NCI-H2081 (cell line): ENCODE results near the gene HAS3.

Experiments
- DNase-seq, 2 experiments: peaks; one replicate each; lab custom pipeline; 2025; lab: John Stamatoyannopoulos, UW

Gene HAS3

GRCh38 chr16:69089091-69089910 is 16.2 kb upstream of the HAS3 start:
- no peak for DNase-seq

- peak in 1 of 2 experiments; percentile 6 for DNase-seq
These were observed 11.5 kb upstream of the HAS3 start for GRCh38 chr16:69093974-69094373.

GRCh38 chr16:69094501-69094900 is 11.0 kb upstream of the HAS3 start:
- DNase-seq = no peak

- DNase-seq = no peak
These were observed 10.3 kb upstream of the HAS3 start for GRCh38 chr16:69095193-69095592.

- DNase-seq = peak in 1 of 2 experiments; percentile 12
These were observed 5.3 kb upstream of the HAS3 start for GRCh38 chr16:69100071-69100691.

- DNase-seq = no peak
These were observed 1.2 kb downstream of the HAS3 start for GRCh38 chr16:69106491-69107315.

- DNase-seq = no peak
These were observed 2.0 kb downstream of the HAS3 start for GRCh38 chr16:69107316-69107962.

GRCh38 chr16:69108064-69108904 is 2.8 kb downstream of the HAS3 start:
- DNase-seq = no peak

GRCh38 chr16:69108905-69109252 is 3.4 kb downstream of the HAS3 start:
- no peak for DNase-seq

- no peak for DNase-seq
These were observed 4.2 kb downstream of the HAS3 start for GRCh38 chr16:69109486-69110270.

GRCh38 chr16:69110406-69110805 is 5.0 kb downstream of the HAS3 start:
- DNase-seq = no peak

- no peak for DNase-seq
These were observed 5.9 kb downstream of the HAS3 start for GRCh38 chr16:69111216-69111875.

- DNase-seq = no peak
These were observed 6.4 kb downstream of the HAS3 start for GRCh38 chr16:69111876-69112230.

GRCh38 chr16:69112285-69113129 is 7.1 kb downstream of the HAS3 start:
- peak in 1 of 2 experiments; percentile 11 for DNase-seq

- no peak for DNase-seq
These were observed 7.8 kb downstream of the HAS3 start for GRCh38 chr16:69113216-69113615.

- no peak for DNase-seq
These were observed 9.0 kb downstream of the HAS3 start for GRCh38 chr16:69114346-69114975.

- no peak for DNase-seq
These were observed 9.5 kb downstream of the HAS3 start for GRCh38 chr16:69114976-69115355.

GRCh38 chr16:69115361-69115760 is 9.9 kb downstream of the HAS3 start:
- DNase-seq = no peak

GRCh38 chr16:69115837-69116236 is 10.4 kb downstream of the HAS3 start:
- DNase-seq = no peak
